PFSK-1 (cell line): ENCODE measurements around the gene FBXO24.

Experiments used
- POLR2AphosphoS5 ChIP-seq: IDR thresholded peaks from 2 replicates; pipeline ENCODE4 v1.6.1; 2012; ENCODE audit warnings: low read depth, mild to moderate bottlenecking, control low read depth, low read length, moderate library complexity
- REST ChIP-seq, 2 experiments: IDR thresholded peaks; 2 replicates each; pipeline versions ENCODE4 v1.6.1 to v1.8.0; 2011 to 2012; ENCODE audit warnings: low read depth in 2 of 2, low read length in 2 of 2, control low read depth in 1 of 2, inconsistent platforms in 1 of 2, mild to moderate bottlenecking in 1 of 2, moderate library complexity in 1 of 2; ENCODE audit not compliant: insufficient read depth in 1 of 2
- TAF1 ChIP-seq: IDR thresholded peaks from 2 replicates; pipeline ENCODE4 v1.6.1; 2012; ENCODE audit warnings: low read length, control low read depth, borderline replicate concordance; ENCODE audit not compliant: insufficient read depth

DNA sequence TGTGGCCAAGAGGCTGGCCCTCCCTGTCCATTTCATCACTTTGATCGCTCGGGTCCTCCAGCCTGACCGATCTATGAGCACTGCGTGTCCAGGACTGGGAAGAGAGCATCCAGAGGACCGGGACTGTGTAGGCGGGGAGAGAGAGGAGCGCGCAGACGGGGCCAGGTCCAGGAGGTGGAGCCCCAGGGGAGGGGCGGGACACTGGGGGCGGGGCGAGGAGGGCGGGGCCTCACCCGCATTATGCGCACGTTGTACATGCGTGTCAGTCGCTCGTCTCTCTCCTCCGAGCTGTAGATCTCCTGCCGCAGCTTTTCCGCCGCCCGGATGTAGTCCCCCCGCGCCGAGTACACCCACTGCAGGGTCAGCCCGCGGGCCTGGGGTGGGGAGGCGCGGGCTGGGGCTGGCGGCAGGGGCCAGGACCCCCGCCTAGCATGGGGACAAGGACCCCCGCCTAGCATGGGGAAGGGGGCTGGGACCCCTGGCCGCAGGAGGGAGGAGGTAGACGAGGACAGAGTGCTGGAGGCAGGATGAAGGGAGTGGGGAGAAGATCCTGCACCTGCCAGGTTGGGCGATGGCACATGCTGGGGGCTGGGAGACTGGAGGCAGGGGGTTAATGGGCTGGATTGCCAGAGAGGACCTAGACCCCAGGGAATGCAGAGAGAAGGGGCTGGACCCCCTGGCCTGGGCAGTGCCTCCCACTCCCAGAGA, 40.6 kb downstream of the FBXO24 start:
- TF ChIP-seq TAF1 (peak; percentile 95), POLR2AphosphoS5 (peak; percentile 79), REST (IDR thresholded peaks at IDR 0.05; ENCODE audit: insufficient read depth in 1 of 2, low read depth in 2 of 2, low read length in 2 of 2) (0 out of 4 replicates have a peak, but pooled peaks of 1 of the 2 experiments have one; percentile 48)
